Measurements from ENCODE around the gene PCNX4. TPM values are rescaled to one million over a fixed set of nuclear protein-coding genes. Genes with fewer than 3 reads are reported as not detected.

PCNX4 gene
- polyA plus RNA-seq, 4 donors: 86.7 to 94.6 (median 92.6) TPM

DNA sequence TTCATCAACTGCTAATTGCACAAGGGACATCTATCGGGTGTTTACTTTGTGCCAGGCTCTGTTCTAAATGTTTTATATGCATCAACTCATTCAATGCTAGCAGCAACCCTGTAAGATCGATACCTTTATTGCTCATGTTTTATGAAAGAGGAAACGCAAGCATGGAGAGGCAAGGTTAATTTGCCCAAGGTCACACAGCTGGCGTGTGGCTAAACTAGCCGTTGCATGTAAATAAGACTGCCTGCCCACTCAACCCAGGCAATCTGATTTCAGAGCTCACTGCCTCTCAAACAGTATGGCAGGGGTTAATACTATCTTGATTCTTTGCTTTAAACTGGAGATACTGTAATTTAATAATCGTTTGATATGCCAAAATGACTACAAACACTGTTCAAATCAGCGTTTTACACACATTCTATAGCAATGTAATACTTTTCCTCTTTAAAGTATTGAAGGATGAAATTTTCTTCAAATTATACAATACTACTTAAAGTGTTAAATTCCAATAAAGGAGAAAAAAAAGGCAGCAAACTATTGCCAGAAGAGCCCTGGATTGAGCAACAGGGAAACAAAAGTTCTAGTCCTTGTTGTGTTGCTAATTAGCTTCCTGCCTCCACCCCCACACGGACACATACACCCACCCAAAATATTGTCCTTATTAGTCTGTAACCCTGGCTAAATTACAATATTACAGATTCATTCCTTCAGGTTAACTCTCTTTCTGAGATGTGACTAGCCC is 112.5 kb downstream of the PCNX4 start:
- no peak for DNase-seq (ENCODE audit: low read depth in 4 of 4, low spot score in 3 of 4)

DNA sequence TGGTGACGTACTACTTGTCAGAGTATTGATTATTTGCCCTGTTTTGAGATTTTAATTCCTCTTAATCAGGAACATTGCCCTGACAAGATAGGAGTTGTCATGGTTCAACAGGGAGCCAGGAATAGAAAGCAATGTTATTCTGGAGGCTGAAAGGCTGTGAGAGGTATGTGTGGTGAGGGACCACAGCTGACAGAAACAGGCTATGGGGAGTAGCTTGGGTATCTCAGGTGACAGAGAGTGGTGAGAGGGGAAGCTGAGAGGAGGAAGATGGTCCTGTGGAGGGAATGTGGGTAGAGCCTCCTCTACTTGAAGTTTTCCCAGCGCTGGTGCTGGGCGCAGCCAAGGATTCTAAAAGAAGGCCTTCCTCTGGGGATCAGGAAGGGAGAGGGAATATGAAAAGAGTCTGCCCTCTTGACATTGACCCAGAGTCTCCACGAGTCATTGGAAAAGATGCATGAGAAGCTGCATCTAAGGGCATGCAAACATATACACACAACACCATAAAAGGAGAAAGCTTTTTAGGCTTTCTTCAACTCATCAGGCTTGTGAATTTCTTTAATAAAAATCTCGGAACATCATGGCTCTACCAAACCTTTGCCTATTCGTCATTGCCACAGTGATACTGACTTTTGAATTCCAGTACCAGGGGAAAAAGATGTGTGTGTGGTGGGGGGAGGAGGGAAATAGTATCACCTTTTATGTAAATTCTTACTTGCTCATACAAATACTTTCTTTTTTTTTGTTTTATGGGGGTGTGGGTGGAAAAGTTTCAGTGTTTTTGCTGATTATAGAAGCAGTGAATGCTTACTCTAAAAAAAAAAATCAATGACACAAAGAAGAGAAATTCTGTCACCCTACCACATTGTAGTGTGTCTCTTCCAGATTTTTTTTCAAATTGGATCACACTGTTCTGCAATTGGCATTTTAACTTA is 113.4 kb downstream of the PCNX4 start:
- no peak for DNase-seq (ENCODE audit: low read depth in 4 of 4, low spot score in 3 of 4)

DNA sequence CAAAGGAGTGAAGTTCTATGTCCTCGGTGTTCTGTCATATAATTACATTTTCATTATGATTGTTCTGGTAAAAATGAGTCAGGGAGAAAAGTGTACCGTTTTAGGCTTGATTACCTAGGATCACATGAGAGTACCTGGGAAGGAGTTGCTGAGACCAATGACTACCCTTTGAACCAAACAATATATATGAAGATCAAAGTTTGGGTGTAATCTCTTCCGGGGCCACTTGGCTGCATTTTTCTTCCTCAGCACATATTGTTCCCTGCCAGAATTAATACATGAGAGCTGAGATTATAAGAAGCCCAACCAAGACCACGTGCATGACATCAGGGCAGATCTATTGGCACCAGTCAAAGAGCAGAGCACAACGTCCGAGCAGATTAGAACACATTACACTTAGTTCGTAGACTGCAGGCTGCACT is 114.5 kb downstream of the PCNX4 start:
- no peak for DNase-seq (ENCODE audit: low read depth in 4 of 4, low spot score in 3 of 4)

DNA sequence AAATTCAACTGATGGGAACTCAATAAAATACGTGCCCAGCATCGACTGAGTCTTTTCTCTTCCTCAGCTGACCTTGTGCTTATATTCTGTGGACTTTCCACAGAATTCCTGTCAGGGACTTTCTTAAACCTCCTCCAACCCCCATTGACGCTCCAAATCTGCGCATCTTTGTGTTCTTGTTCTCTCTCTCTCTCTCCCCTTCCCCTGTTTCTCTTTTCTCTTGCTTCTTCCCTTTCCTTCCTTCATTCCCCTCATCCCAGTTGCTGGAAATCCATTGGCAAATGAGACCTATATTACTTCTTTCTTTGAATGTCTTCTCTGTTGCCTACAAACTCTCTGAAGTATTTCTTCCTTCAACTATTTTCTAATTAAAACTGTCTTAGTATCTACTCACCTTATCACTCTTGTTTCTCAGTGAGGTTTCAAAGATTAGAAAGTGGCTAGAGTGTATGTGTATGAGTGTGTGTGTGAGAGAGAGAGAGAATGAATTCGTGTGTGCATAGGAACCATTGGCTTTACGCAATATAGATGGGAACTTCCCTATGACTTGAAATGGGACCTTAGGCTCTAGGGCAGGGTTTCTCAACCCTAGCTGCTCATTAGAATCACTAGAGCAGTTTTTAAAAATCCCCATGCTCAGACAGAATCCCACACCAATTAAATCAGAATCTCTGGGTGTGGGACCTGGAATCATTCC is 115.3 kb downstream of the PCNX4 start:
- DNase-seq (ENCODE audit: low read depth in 4 of 4, low spot score in 3 of 4): no peak

DNA sequence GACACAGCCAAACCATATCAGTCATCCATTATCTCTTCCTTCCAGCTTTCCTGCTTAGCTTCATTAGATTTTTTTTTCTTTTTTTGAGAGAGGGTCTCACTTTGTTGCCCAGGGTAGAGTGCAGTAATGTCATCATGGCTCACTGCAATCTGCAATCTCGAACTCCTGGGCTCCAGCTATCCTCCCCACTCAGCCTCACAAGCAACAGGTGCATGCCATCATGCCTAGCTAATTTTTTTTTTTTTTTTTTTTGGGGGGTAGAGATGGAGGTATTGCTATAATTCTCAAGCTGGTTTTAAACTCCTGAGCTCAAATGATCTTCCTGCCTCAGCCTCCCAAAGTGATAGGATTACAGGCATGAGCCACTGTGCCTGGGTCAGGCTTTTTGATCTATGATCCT is 119.0 kb downstream of the PCNX4 start:
- no peak for DNase-seq (ENCODE audit: low read depth in 4 of 4, low spot score in 3 of 4)

DNA sequence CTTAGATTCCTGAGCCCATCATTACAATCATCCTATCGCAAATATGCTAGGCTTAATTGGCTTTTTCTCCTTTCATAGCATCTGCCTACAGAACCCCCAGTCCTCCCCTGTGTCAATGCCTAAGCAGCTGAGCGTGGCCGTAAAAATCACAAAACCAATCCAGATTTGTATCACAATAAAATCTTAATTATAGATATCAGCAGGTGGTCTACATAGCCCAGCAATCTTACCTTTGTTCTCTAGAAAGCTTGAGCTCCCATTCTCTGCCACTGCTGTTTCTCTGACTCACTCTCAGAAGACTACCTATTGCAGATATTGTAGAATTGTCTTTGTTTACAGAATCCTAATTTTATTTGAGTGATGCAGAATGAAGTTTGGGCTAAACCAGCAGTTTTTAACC is 119.4 kb downstream of the PCNX4 start:
- no peak for DNase-seq (ENCODE audit: low read depth in 4 of 4, low spot score in 3 of 4)

DNA sequence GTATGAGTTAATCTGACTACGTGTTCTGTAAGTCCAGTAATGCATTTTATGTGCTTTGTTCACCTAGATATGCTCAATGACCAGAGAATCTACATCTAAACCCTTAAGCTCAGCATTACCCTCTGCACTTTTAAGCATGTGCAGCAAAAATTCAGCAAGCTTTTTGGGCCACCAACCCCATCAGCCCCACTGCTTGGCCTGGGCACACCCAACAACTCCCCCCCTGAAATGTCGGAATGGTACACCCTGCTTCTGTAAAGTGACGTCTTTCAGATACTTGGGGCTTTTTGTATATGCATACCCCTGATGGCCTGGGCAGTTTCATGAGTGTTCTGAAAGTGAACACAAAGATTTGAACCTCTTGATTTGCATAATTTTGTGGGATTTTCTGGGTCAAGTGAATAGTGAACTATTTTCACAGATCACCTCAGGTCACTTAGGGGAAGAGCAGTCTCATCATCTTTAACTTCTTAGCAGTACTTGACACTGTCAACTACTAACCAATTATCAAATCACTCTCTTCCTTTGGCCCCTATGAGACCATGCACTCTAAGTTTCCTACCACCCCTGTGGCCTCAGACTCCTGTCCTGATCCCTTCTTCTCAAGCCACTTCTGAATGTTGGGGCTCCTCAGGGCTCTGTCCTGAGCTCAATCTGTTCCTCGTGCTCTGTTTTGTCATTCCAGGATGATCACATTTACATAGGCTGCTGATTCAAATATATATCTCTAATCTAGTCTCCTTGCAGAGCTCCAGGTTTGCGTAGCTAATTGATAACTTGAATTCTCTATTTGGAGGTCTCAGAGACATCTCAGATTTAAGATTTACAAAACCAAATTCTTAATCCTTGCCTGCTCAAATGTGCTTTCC is 121.0 kb downstream of the PCNX4 start:
- no peak for DNase-seq (ENCODE audit: low read depth in 4 of 4, low spot score in 3 of 4)

DNA sequence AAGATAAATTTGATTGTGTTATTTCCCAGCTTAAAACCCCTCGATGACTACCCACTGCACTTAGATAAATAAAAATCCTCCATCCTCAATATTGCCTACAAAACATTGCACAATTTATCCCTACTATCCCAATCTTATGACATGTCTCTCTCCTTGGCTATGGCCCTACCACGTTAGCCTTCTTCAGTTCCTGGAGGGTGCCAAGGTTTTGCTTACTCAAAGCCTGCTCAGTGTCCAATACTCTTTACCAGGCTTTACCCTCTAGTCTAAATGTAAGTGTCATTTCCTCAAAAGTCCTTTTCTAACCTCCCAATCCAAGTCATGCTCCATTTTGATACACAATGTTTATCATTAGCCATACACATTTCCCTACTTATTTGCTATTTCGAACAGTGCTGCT is 122.3 kb downstream of the PCNX4 start:
- no peak for DNase-seq (ENCODE audit: low read depth in 4 of 4, low spot score in 3 of 4)

DNA sequence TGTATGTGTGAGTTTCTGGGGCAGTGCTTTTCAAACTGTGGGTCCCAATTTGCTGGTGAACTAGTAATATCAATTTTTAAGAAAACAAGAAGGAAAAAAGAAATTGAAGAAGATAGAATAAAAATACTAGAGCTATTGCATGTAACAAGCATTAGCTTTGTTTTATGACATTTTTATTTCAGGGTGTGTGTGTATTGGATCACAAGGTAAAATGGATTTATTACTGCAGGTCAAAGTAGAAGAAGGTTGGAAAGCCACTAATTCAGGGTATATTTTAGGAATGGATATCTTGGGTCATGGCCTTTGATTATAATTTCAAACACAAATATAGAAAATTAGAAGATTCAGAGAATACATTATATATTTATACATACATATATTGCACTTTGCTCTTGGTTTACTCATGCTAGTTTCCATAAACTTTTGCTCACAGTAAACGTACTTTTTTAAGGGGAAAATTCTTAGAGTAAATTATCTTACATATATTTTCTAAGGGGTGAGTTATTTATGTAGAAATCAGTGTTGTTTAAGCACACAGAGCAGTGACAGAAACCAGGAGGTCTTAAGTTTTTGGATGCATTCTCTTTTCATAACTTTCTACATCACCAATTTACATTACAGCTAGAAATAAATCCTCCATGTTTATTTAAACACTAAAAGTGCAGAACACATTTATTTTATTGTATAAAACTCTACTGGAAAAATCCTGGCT is 122.8 kb downstream of the PCNX4 start:
- no peak for DNase-seq (ENCODE audit: low read depth in 4 of 4, low spot score in 3 of 4)

DNA sequence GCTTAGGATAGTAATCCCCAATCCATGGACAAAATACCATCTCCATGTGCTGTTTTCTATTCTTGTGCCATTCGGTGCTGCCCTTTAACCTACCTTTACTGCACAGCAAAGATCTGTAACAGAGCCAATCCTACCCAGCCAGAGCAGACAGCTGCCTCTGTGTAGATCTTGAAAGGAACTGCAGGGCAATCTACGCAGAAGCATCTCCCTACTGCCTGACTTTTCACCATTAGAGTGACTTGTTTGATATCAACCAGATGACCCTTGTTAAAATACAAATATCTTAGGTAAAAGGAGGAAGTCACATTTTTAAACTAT is 123.4 kb downstream of the PCNX4 start:
- no peak for DNase-seq (ENCODE audit: low read depth in 4 of 4, low spot score in 3 of 4)

DNA sequence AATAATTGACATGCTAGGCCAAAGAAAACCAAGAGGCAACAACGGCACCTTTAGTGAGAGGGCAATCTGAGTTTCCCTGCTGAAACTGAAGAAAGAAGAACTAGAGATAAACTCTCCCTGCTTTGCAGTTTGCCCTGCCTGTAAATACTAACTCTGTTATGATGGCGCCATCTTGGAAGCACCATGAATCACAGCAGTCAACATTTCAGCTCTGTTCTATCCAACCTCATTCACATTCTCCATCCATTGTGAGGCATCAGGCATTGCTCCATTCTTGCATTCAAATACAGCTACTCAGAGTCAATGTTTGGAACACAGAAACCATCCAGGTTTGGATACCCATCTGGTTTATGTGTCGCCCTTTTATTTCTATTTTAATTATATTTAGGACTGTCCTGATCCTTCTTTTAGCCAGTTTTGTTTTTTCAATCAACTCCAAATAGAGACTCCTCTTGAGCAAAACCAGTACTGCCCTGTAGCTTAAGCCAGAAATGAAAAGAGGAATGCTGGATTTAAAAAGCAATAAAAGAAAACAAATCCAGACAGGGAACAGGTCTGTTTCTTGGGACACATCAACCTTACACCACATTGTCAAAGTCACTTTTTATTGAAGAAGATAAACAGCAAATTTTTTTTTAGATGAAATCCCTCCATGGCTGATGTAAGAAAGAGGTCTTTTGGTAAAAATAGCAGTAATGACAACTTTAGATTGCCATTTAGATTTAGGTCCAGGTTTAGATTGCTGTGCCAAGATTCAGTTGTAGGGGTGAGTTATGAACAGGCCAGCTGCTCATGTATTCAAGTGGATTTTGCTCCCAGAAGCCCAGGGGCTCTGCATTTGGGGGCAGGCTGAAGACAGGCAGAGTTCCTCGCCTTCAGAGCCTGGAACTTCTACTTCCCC is 124.0 kb downstream of the PCNX4 start:
- no peak for DNase-seq (ENCODE audit: low read depth in 4 of 4, low spot score in 3 of 4)

DNA sequence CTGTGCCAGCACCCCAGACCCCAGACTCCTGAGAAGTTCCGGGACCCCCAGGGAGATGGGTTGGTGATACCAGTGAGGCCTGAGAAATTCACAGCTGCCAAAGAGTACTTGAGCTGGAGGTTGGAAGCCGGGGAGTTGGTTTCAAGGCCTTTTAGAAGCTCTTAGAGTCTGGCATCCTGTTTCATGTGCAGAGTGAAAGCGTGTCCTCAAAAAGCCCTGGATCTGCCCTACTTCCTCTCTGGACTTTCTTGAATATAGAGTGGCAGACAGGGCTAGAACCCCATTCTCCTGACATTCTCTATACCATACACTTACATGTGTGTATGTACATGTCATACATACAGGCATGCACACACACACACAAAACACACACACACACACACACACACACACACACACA is 126.0 kb downstream of the PCNX4 start:
- DNase-seq (ENCODE audit: low read depth in 4 of 4, low spot score in 3 of 4): no peak

Other genes starting within 250 kb of the PCNX4 start
- gene RTN1, start 221.1 kb upstream of the PCNX4 start, polyA plus RNA-seq (ENCODE audit: insufficient read length in 4 of 4): 1 to 10 TPM; 3.2 to 6.9 (median 3.8) TPM
- 1 to 10 TPM; 1.4 to 2.9 (median 1.8) TPM for gene LRRC9, start 171.8 kb upstream of the PCNX4 start, polyA plus RNA-seq (ENCODE audit: insufficient read length in 4 of 4)
- 10 to 100 TPM; 73.4 to 97.9 (median 84.2) TPM for gene DHRS7, start 73.5 kb downstream of the PCNX4 start, polyA plus RNA-seq (ENCODE audit: insufficient read length in 4 of 4)
- gene PPM1A, start 157.3 kb downstream of the PCNX4 start, polyA plus RNA-seq (ENCODE audit: insufficient read length in 4 of 4): 10 to 100 TPM; 66.1 to 89.3 (median 82.6) TPM